Measurements from ENCODE around the gene LRBA. TPM values are rescaled to one million over a fixed set of nuclear protein-coding genes. Genes with fewer than 3 reads are reported as not detected.

LRBA gene
- total RNA-seq, 6 experiments from 2014 or later = 13.6 to 17.6 (median 15.0) TPM

GRCh38 chr4:150589157-150589556 lies 425.9 kb downstream of the LRBA start:
- H3K36me3 Mint-ChIP-seq (ENCODE audit: low read depth) = no peaks in the 10 kb centered on the region
- H3K9me3 Mint-ChIP-seq = peaks cover under 1% of the 10 kb centered on the region; the same call in 1 of the 2 replicates
- 0 out of 2 replicates have a peak, but pooled peaks cover 4% of the 10 kb centered on the region for H3K4me1 Mint-ChIP-seq (ENCODE audit: low read depth)
- DNase-seq = no peak
- no peaks in the 10 kb centered on the region for H3K27me3 Mint-ChIP-seq (ENCODE audit: insufficient read depth)
- TF ChIP-seq CTCF (IDR thresholded peaks at IDR 0.05) = no peak
- H3K4me3 Mint-ChIP-seq = no peak overlapping the region
- no peak overlapping the region for H3K27ac Mint-ChIP-seq

- Mint-ChIP-seq H3K27ac (no peak overlapping the region), H3K9me3 (peaks cover 7% of the 10 kb centered on the region; the same call in 1 of the 2 replicates), H3K4me1 (ENCODE audit: low read depth) (0 out of 2 replicates have a peak, but pooled peaks cover 4% of the 10 kb centered on the region), H3K36me3 (ENCODE audit: low read depth) (peaks cover 6% of the 10 kb centered on the region; the same call in 1 of the 2 replicates), H3K27me3 (ENCODE audit: insufficient read depth) (no peaks in the 10 kb centered on the region), H3K4me3 (no peak overlapping the region)
- TF ChIP-seq CTCF (IDR thresholded peaks at IDR 0.05) = no peak
- no peak for DNase-seq
These were observed 426.8 kb downstream of the LRBA start for GRCh38 chr4:150588316-150588715.

- H3K27ac Mint-ChIP-seq = no peak overlapping the region
- H3K9me3 Mint-ChIP-seq = peaks cover 15% of the 10 kb centered on the region; the same call in 1 of the 2 replicates
- no peak for TF ChIP-seq CTCF (IDR thresholded peaks at IDR 0.05)
- no peak for DNase-seq
- 0 out of 2 replicates have a peak, but pooled peaks cover under 1% of the 10 kb centered on the region for H3K4me1 Mint-ChIP-seq (ENCODE audit: low read depth)
- no peak overlapping the region for H3K4me3 Mint-ChIP-seq
- H3K27me3 Mint-ChIP-seq (ENCODE audit: insufficient read depth) = no peaks in the 10 kb centered on the region; the same call in 1 of the 2 replicates
- H3K36me3 Mint-ChIP-seq (ENCODE audit: low read depth) = peaks cover 20% of the 10 kb centered on the region
These were observed 428.8 kb downstream of the LRBA start for GRCh38 chr4:150586162-150586810.

GRCh38 chr4:150585611-150586010 lies 429.5 kb downstream of the LRBA start:
- peaks cover 22% of the 10 kb centered on the region for H3K36me3 Mint-ChIP-seq (ENCODE audit: low read depth)
- no peak overlapping the region for H3K4me3 Mint-ChIP-seq
- DNase-seq = no peak
- TF ChIP-seq CTCF (IDR thresholded peaks at IDR 0.05) = no peak
- no peak overlapping the region for H3K27ac Mint-ChIP-seq
- H3K27me3 Mint-ChIP-seq (ENCODE audit: insufficient read depth) = no peaks in the 10 kb centered on the region; the same call in 1 of the 2 replicates
- H3K9me3 Mint-ChIP-seq = peaks cover 15% of the 10 kb centered on the region; the same call in 1 of the 2 replicates
- no peaks in the 10 kb centered on the region for H3K4me1 Mint-ChIP-seq (ENCODE audit: low read depth)

- Mint-ChIP-seq H3K36me3 (ENCODE audit: low read depth) (peaks cover 30% of the 10 kb centered on the region), H3K4me1 (ENCODE audit: low read depth) (no peaks in the 10 kb centered on the region), H3K4me3 (no peak overlapping the region), H3K27me3 (ENCODE audit: insufficient read depth) (no peaks in the 10 kb centered on the region; the same call in 1 of the 2 replicates), H3K9me3 (peaks cover 17% of the 10 kb centered on the region), H3K27ac (no peak overlapping the region)
- TF ChIP-seq CTCF (IDR thresholded peaks at IDR 0.05) = no peak
- DNase-seq = no peak
These were observed 430.8 kb downstream of the LRBA start for GRCh38 chr4:150584111-150584915.

Measured in HFFc6 (cell line).